ENCODE measurements around the gene RFX1. TPM values are rescaled to one million over a fixed set of nuclear protein-coding genes. Genes with fewer than 3 reads are reported as not detected.

The RFX1 gene
- total and polyA plus RNA-seq, 2 of the 13 experiments (the other 11 are each of a cell fraction or from before 2014, with no cell fraction given): 1.1 to 1.3 TPM

- TF ChIP-seq SNAPC2 (CRISPR knock-in tag; IDR thresholded peaks at IDR 0.05) (peak; percentile 74; the same call in 1 of the 2 replicates), DDIT3 (CRISPR knock-in tag; IDR thresholded peaks at IDR 0.05) (no peak), SPEN (CRISPR knock-in tag; IDR thresholded peaks at IDR 0.05; ENCODE audit: low read depth) (peak; percentile 47), GLI4 (CRISPR knock-in tag; IDR thresholded peaks at IDR 0.05; ENCODE audit: borderline replicate concordance) (0 out of 2 replicates have a peak, but pooled peaks have one; percentile 44), PLSCR1 (CRISPR knock-in tag; IDR thresholded peaks at IDR 0.05; ENCODE audit: borderline replicate concordance) (no peak), GATAD2A (CRISPR knock-in tag; IDR thresholded peaks at IDR 0.05) (peak; percentile 49; the same call in 1 of the 2 replicates), HHEX (CRISPR knock-in tag; IDR thresholded peaks at IDR 0.05) (peak; percentile 42; the same call in 1 of the 2 replicates), ZNF687 (CRISPR knock-in tag; IDR thresholded peaks at IDR 0.05) (no peak), MXD4 (CRISPR knock-in tag; IDR thresholded peaks at IDR 0.05) (no peak), ZNF607 (CRISPR knock-in tag; IDR thresholded peaks at IDR 0.05; ENCODE audit: borderline replicate concordance) (peak; percentile 60; the same call in 1 of the 2 replicates), ZNF83 (CRISPR knock-in tag; IDR thresholded peaks at IDR 0.05; ENCODE audit: borderline replicate concordance) (no peak), THAP11 (CRISPR knock-in tag; IDR thresholded peaks at IDR 0.05) (peak; percentile 78)
- TF ChIP-seq, protein P1, sequence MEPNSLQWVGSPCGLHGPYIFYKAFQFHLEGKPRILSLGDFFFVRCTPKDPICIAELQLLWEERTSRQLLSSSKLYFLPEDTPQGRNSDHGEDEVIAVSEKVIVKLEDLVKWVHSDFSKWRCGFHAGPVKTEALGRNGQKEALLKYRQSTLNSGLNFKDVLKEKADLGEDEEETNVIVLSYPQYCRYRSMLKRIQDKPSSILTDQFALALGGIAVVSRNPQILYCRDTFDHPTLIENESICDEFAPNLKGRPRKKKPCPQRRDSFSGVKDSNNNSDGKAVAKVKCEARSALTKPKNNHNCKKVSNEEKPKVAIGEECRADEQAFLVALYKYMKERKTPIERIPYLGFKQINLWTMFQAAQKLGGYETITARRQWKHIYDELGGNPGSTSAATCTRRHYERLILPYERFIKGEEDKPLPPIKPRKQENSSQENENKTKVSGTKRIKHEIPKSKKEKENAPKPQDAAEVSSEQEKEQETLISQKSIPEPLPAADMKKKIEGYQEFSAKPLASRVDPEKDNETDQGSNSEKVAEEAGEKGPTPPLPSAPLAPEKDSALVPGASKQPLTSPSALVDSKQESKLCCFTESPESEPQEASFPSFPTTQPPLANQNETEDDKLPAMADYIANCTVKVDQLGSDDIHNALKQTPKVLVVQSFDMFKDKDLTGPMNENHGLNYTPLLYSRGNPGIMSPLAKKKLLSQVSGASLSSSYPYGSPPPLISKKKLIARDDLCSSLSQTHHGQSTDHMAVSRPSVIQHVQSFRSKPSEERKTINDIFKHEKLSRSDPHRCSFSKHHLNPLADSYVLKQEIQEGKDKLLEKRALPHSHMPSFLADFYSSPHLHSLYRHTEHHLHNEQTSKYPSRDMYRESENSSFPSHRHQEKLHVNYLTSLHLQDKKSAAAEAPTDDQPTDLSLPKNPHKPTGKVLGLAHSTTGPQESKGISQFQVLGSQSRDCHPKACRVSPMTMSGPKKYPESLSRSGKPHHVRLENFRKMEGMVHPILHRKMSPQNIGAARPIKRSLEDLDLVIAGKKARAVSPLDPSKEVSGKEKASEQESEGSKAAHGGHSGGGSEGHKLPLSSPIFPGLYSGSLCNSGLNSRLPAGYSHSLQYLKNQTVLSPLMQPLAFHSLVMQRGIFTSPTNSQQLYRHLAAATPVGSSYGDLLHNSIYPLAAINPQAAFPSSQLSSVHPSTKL (CRISPR knock-in tag; IDR thresholded peaks at IDR 0.05): peak; percentile 58
Observed at GRCh38 chr19:14023404-14024235, 17.5 kb upstream of the RFX1 start (continued).
